IMR-90 (cell line): ENCODE results near the gene SERPINB10.
A peak's percentile ranks its signal among the peaks of the same experiment; 100 is the strongest.

Source experiments
- CEBPB ChIP-seq: IDR thresholded peaks from 2 replicates; pipeline ENCODE4 v1.6.1; 2012; ENCODE audit warnings: low read depth, low read length, improper control_type of control experiment
- POLR2A ChIP-seq: IDR thresholded peaks from 2 replicates; pipeline ENCODE4 v1.6.1; 2012; ENCODE audit warnings: mild to moderate bottlenecking, low read depth, low read length
- SMC3 ChIP-seq: fragments of 150-350 bp; IDR thresholded peaks from 2 replicates; pipeline ENCODE4 v1.6.1; 2016; ENCODE audit warnings: low read depth, mild to moderate bottlenecking, antibody characterized with exemption, low read length, moderate library complexity
- TF ChIP-seq, protein P1 (sequence below): conservative IDR thresholded peaks from 2 replicates; pipeline ENCODE4 v1.5.1; 2012; ENCODE audit warnings: mild to moderate bottlenecking, low read depth, low read length, improper control_type of control experiment

DNA sequence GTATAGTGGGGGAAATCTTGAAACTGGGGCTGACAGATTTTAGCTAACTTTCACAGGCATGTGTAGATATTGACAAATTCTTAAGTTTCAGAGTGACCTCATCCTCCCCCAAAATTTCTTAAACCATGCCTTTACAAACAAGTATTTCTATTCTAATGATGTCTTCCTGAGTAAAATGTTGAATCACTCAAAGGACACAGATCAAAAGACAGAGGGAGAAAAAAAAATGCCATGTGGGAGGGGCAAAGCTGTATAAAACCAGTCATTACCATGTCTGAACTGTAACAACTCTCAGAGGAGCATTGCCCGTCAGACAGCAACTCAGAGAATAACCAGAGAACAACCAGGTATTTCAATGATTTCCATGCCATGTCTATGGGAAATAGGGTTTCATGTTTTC, 20.3 kb upstream of the SERPINB10 start, which contains the start of gene SERPINB2:
- peak; percentile 59 for TF ChIP-seq POLR2A
- no peak for TF ChIP-seq CEBPB
- TF ChIP-seq, protein P1, sequence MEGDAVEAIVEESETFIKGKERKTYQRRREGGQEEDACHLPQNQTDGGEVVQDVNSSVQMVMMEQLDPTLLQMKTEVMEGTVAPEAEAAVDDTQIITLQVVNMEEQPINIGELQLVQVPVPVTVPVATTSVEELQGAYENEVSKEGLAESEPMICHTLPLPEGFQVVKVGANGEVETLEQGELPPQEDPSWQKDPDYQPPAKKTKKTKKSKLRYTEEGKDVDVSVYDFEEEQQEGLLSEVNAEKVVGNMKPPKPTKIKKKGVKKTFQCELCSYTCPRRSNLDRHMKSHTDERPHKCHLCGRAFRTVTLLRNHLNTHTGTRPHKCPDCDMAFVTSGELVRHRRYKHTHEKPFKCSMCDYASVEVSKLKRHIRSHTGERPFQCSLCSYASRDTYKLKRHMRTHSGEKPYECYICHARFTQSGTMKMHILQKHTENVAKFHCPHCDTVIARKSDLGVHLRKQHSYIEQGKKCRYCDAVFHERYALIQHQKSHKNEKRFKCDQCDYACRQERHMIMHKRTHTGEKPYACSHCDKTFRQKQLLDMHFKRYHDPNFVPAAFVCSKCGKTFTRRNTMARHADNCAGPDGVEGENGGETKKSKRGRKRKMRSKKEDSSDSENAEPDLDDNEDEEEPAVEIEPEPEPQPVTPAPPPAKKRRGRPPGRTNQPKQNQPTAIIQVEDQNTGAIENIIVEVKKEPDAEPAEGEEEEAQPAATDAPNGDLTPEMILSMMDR: no peak
- no peak for TF ChIP-seq SMC3
